IPS DF 6.9 (cell line): ENCODE measurements around the gene SPAM1.
"Not testable (repeated sequence)": the region's sequence is repeated elsewhere in the genome, so short reads cannot be mapped to it uniquely, and the experiment has no call there.

Experiments
- DNase-seq: peaks from one replicate; pipeline ENCODE4 v3.0.0-alpha.2; 2013; ENCODE audit warnings: low read depth, low spot score
- H3K27ac ChIP-seq: one replicate; pipeline ENCODE4 v1.5.1; 2013; ENCODE audit warnings: low read length, control low read depth
- H3K27me3 ChIP-seq: 2 replicates; pipeline ENCODE4 v1.6.1; 2013; ENCODE audit warnings: mild to moderate bottlenecking, low read length; ENCODE audit not compliant: control insufficient read depth, insufficient read depth
- H3K36me3 ChIP-seq: 2 replicates; pipeline ENCODE4 v1.6.1; 2013; ENCODE audit warnings: low read length; ENCODE audit not compliant: control insufficient read depth, insufficient read depth
- H3K4me1 ChIP-seq: 2 replicates; pipeline ENCODE4 v1.6.1; 2013; ENCODE audit warnings: low read length; ENCODE audit not compliant: control insufficient read depth, insufficient read depth
- H3K4me3 ChIP-seq: 2 replicates; pipeline ENCODE4 v1.5.1; 2013; ENCODE audit warnings: mild to moderate bottlenecking, low read length
- H3K9me3 ChIP-seq: 2 replicates; pipeline ENCODE4 v1.6.1; 2013; ENCODE audit warnings: low read length, inconsistent platforms; ENCODE audit not compliant: control insufficient read depth, insufficient read depth
- WGBS: extraction: QIAGEN DNeasy Blood & Tissue Kit; methylation state at CpG from one replicate; pipeline ENCODE4 v1.1.7; 2013; ENCODE audit warnings: mixed read lengths, missing lambda C conversion rate; ENCODE audit not compliant: insufficient read length, insufficient coverage; 5-methylcytosine and 5-hydroxymethylcytosine counted together

SPAM1 gene

DNA sequence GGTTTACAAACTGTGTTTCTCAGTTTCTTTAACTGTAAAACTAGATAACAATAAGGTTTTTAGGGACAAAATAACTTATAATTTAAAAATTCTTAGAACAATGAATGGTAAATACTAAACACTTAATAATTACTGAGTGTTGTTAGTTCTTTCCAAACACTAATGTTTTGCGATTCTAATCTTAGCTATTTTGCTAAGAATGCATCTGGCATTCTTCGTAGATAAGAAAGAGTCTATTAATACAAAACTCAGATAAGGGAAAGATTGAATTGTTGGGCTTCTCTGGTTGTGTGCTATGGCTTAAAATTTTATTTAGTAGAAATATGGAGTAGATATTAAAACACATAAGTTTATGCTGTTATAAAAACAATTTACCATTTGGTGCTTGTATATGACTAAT is 62.4 kb downstream of the SPAM1 start:
- DNase-seq: no peak
- H3K36me3 ChIP-seq: no peaks in the 10 kb centered on the region
- no CpG with 5 or more reads among the region's 2 CpGs for WGBS
- H3K27me3 ChIP-seq: no peaks in the 10 kb centered on the region
- H3K27ac ChIP-seq: no peak overlapping the region
- no peaks in the 10 kb centered on the region for H3K4me1 ChIP-seq
- H3K9me3 ChIP-seq: no peaks in the 10 kb centered on the region
- no peak overlapping the region for H3K4me3 ChIP-seq

DNA sequence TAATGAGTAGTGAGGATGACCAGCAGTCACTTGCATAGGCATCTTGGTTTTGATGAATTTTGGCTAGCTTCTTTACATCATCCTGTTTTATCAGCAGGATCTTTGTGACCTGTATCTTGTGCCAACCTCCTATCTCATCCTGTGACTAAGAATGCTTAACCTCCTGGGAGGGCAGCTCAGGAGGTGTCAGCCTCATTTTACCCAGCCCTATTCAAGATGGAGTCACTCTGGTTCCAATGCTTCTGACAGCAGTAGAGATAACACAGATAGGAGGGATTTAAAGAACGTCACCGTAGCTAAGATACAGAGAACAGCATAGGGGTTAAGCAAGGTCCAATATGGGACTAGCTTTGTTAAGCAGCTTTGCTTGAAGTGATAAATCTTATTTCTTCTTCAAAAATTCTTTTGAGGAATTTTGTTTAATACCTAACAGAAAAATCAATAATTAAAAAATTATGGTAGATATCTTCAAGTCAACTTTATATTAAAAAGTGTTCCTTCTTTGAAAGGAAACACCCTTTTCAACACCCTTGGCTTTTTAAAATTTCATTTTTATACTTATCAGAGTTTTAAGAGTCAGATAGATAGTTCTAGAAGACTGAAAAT is 68.0 kb downstream of the SPAM1 start:
- no peak overlapping the region for H3K27ac ChIP-seq
- H3K27me3 ChIP-seq: no peaks in the 10 kb centered on the region
- WGBS: no CpG with 5 or more reads among the region's 2 CpGs
- H3K9me3 ChIP-seq: no peaks in the 10 kb centered on the region
- no peaks in the 10 kb centered on the region for H3K36me3 ChIP-seq
- H3K4me1 ChIP-seq: no peaks in the 10 kb centered on the region
- H3K4me3 ChIP-seq: no peak overlapping the region
- no peak for DNase-seq

DNA sequence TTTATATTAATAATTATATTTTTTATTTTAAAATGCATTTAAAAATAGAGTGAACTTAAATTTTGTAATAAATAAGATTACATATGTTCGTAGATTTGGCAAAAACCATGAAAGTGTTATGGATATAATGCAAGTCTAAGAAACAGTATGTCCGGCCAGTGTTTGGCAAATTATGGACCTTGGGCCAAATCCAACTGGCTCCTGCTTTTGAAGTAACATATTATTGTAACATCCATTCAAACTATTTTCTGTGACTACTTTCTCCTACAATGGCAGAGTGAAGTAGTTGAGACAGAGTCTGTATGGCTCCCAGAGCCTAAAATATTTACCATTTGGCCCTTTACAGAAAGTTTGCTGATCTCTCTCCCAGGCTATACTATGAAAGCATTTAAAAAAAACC is 69.0 kb downstream of the SPAM1 start:
- Histone ChIP-seq H3K36me3 (no peaks in the 10 kb centered on the region), H3K4me3 (no peak overlapping the region), H3K4me1 (no peaks in the 10 kb centered on the region), H3K27me3 (no peaks in the 10 kb centered on the region), H3K27ac (no peak overlapping the region), H3K9me3 (no peaks in the 10 kb centered on the region)
- WGBS: no CpG with 5 or more reads among the region's 2 CpGs
- no peak for DNase-seq

DNA sequence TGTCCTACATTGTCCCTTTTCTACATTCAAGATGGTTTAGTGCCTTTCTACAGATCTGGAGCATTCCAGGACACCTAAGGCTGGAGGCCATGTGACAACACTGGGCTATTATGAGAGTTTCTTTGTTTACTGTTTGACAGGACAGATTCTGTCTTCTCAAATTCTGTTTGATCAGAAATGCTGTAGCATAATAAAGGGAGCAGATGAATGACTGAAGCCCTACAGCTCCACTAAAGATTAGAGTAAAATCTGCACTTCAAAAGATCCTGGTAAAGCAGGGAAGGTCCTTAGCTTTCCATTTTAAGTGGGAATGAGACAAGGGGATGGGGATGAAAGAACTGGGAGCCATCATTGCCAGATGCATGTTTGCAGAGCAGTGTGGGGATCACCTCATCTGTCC is 69.4 kb downstream of the SPAM1 start:
- DNase-seq: no peak
- Histone ChIP-seq H3K27ac (no peak overlapping the region), H3K4me3 (no peak overlapping the region)

DNA sequence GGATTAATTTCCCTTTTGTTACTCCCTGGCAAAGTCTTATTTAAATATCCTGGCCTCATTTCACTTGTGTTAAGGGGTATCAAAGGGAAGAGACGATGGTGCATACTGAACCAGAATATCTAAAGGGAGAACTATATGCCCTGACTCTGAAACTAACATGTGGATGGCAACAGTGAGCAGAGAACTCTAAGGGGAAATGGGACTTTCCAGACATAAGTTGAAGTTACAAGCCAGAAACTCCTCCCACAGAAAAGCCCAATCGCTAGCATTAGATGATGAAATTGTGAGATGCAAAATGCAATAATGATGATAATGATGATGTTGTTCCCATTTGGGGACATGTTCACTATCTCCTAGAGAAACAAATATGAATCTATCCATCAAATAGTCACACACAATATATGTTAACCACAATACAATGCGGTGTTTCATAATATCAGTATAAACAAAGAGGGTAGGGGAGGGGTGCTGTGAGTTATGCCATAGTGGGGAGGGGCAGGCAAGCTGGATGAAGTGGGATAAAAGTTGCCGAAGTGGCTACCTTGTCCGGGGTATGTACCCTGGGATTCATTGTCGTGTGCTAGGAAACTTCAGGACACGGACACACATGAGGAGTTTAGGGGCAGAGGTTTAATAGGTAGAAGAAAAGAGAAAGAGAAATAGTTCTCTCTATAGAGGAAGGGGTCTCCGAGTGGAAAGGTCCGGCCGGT is 70.7 kb downstream of the SPAM1 start:
- Histone ChIP-seq H3K27me3 (no peaks in the 10 kb centered on the region), H3K36me3 (no peaks in the 10 kb centered on the region), H3K4me1 (no peaks in the 10 kb centered on the region), H3K27ac (no peak overlapping the region), H3K9me3 (no peaks in the 10 kb centered on the region), H3K4me3 (no peak overlapping the region)
- no CpG with 5 or more reads among the region's 10 CpGs for WGBS
- DNase-seq: no peak

More for the DNA sequence above, 69.4 kb downstream of the SPAM1 start:
- Histone ChIP-seq H3K4me1 (no peaks in the 10 kb centered on the region), H3K9me3 (no peaks in the 10 kb centered on the region), H3K36me3 (no peaks in the 10 kb centered on the region), H3K27me3 (no peaks in the 10 kb centered on the region)

DNA sequence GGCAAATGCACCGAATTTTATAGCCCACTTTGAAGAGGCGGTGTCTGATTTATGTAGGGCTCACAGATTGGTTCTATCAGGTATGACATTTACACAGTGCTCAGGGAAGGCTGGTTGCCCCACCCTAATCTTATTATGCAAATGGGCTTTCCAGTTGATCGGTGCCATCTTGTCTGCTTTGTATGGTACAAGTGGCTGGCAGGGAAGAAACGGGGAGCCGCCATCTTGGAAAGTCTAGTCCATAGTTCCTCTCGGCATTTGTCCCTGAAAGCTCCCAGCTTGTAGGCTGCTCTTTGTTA is 71.2 kb downstream of the SPAM1 start:
- H3K27ac ChIP-seq: no peak overlapping the region
- DNase-seq: no peak
- H3K27me3 ChIP-seq: no peaks in the 10 kb centered on the region
- no CpG with 5 or more reads among the region's 6 CpGs for WGBS
- no peaks in the 10 kb centered on the region for H3K9me3 ChIP-seq
- no peak overlapping the region for H3K4me3 ChIP-seq
- no peaks in the 10 kb centered on the region for H3K36me3 ChIP-seq
- H3K4me1 ChIP-seq: no peaks in the 10 kb centered on the region

DNA sequence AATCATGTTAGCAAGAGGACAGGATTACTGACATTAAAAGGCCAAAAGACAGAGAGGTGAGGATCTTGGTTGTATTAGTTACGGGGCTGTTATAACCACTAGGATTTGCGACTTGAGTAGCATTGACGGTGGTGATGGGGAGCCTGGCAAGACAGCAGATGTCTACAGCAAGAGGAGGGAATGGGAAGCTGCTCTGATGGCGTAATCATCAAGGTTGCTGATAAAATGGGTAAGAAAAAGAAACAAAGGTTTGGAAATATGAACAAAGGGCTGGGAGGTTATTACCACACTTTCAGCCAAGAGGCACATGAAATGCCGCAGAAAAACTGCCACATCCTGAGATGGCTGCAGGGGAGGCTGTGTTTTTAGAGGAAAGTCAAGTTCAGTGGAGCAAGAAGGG is 73.9 kb downstream of the SPAM1 start:
- no CpG with 5 or more reads among the region's 5 CpGs for WGBS
- DNase-seq: no peak
- no peak overlapping the region for H3K4me3 ChIP-seq
- no peak overlapping the region for H3K27ac ChIP-seq
- H3K27me3 ChIP-seq: no peaks in the 10 kb centered on the region
- no peaks in the 10 kb centered on the region for H3K36me3 ChIP-seq
- no peaks in the 10 kb centered on the region for H3K4me1 ChIP-seq
- H3K9me3 ChIP-seq: no peaks in the 10 kb centered on the region

DNA sequence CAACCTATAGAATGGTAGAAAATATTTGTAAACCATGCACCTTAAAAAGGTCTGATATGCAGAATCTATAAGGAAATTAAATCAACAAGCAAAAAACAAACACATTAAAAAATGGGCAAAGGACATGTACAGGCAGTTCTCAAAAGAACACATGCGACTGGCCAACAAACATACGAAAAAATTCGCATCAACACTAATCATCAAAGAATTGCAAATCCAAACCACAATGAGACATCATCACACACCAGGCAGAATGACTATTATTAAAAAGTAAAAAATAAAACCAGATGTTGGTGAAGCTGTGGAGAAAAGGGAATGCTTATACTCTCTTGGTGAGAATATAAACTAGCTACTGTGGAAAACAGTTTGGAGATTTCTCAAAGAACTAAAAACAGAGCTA is 74.7 kb downstream of the SPAM1 start:
- Histone ChIP-seq H3K4me1 (no peaks in the 10 kb centered on the region), H3K36me3 (no peaks in the 10 kb centered on the region), H3K27ac (no peak overlapping the region), H3K27me3 (no peaks in the 10 kb centered on the region), H3K4me3 (no peak overlapping the region), H3K9me3 (no peaks in the 10 kb centered on the region)
- no CpG with 5 or more reads among the region's 3 CpGs for WGBS
- DNase-seq: no peak

DNA sequence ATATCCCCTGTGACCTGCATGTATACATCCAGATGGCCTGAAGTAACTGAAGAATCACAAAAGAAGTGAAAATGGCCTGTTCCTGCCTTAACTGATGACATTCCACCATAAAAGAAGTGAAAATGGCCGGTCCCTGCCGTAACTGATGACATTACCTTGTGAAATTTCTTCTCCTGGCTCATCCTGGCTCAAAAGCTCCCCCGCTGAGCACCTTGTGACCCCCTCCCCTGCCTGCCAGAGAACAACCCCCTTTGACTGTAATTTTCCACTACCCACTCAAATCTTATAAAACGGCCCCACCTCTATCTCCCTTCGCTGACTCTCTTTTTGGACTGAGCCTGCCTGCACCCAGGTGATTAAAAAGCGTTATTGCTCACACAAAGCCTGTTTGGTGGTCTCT is 83.3 kb downstream of the SPAM1 start:
- H3K9me3 ChIP-seq, DNase-seq, H3K27me3 ChIP-seq, H3K27ac ChIP-seq, H3K36me3 ChIP-seq, H3K4me1 ChIP-seq, H3K4me3 ChIP-seq: not testable (repeated sequence)
- WGBS: no CpG with 5 or more reads among the region's 6 CpGs

DNA sequence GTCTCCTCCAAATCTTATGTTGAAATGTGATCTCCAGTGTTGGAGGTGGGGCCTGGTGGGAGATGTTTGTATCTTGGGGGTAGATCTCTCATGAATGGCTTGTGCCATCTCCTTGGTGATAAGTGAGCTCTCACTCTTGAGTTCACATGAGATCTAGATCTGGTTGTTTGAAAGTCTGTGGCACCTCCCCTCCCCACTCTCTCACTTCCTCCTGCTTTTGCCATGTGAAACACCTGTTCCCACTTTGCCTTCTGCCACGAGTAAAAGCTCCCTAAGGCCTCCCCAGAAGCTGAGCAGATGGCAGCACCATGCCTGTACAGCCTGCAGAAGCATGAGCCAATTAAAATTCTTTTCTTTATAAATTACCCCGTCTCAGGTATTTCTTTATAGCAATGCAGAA is 84.3 kb downstream of the SPAM1 start:
- DNase-seq: no peak

More for the DNA sequence above, 84.3 kb downstream of the SPAM1 start:
- Histone ChIP-seq H3K36me3 (no peaks in the 10 kb centered on the region), H3K27me3 (no peaks in the 10 kb centered on the region; the same call in 1 of the 2 replicates), H3K27ac (no peak overlapping the region), H3K4me1 (no peaks in the 10 kb centered on the region), H3K4me3 (no peak overlapping the region), H3K9me3 (no peaks in the 10 kb centered on the region)
- WGBS: no CpG with 5 or more reads among the region's 2 CpGs
